Measurements from ENCODE around the gene SH3PXD2B. TPM values are rescaled to one million over a fixed set of nuclear protein-coding genes. Genes with fewer than 3 reads are reported as not detected.

SH3PXD2B gene
- total and polyA plus RNA-seq, 2 of the 4 experiments (the other 2 are of a cell fraction): 8.2 to 14.4 TPM

- Histone ChIP-seq H3K4ac (ENCODE audit: low read depth, low read length) (no peak overlapping the region), H3K27me3 (ENCODE audit: control insufficient read depth, insufficient read depth, low read length) (no peaks in the 10 kb centered on the region), H3K4me1 (ENCODE audit: control insufficient read depth, insufficient read depth, low read length) (peaks cover 38% of the 10 kb centered on the region), H2BK20ac (ENCODE audit: low read depth, low read length) (no peak overlapping the region), H4K91ac (ENCODE audit: insufficient read depth, low read depth, low read length) (no peak overlapping the region), H2AFZ (replicated peaks; ENCODE audit: low read length, poor library complexity) (no peak overlapping the region), H4K8ac (ENCODE audit: low read depth in 2 of 2, low read length in 2 of 2) (no peak overlapping the region), H3K9ac (ENCODE audit: low read depth, low read length) (no peak overlapping the region), H4K5ac (ENCODE audit: low read depth, low read length) (no peak overlapping the region), H3K4me2 (ENCODE audit: low read depth, low read length) (no peak overlapping the region), H3K9me1 (ENCODE audit: insufficient read depth, low read length) (peaks cover 31% of the 10 kb centered on the region), H2AK9ac (replicated peaks; ENCODE audit: low read depth, low read length, poor library complexity) (no peak overlapping the region), H3K56ac (ENCODE audit: extremely low read depth, insufficient read depth, low read length) (no peak overlapping the region), H3K18ac (ENCODE audit: low read depth, low read length) (no peak overlapping the region), H3K4me3 (ENCODE audit: insufficient read depth, low read depth, low read length) (no peak overlapping the region), H3K27ac (ENCODE audit: insufficient read depth, low read length) (no peak overlapping the region), H2BK5ac (ENCODE audit: low read depth, low read length, poor library complexity, severe bottlenecking) (no peak overlapping the region), H3K9me3 (ENCODE audit: control insufficient read depth, insufficient read depth, low read length) (no peaks in the 10 kb centered on the region), H3K36me3 (ENCODE audit: control insufficient read depth, insufficient read depth, low read length) (peaks cover 23% of the 10 kb centered on the region; the same call in 1 of the 2 replicates), H3K14ac (replicated peaks; ENCODE audit: low read depth, low read length) (no peak overlapping the region), H4K20me1 (ENCODE audit: insufficient read depth, low read length) (peaks cover 61% of the 10 kb centered on the region), H3K79me1 (ENCODE audit: low read depth in 1 of 2, low read length in 2 of 2) (peaks cover 22 to 82% of the 10 kb centered on the region in 2 experiments), H2BK15ac (ENCODE audit: low read depth, low read length) (no peak overlapping the region), H3K23ac (ENCODE audit: low read depth, low read length) (no peak overlapping the region), H2AK5ac (ENCODE audit: low read depth, low read length) (no peak overlapping the region), H2BK120ac (ENCODE audit: low read depth, low read length) (no peak overlapping the region)
- intact Hi-C loops (cut with micrococcal nuclease) (no loop called here), dilution Hi-C loops (cut with HindIII; ENCODE audit: low sequenced_read_pairs, unreplicated experiment) (no loop called here), in situ Hi-C loops (cut with MboI; ENCODE audit: low sequenced_read_pairs) (no loop called here)
- no TSS peak for BruUV-seq (replicated peaks)
- POLR2A ChIA-PET (ENCODE audit: unreplicated experiment): no interaction called here
- DNase-seq: no peak
- TF ChIP-seq RAD21 (IDR thresholded peaks at IDR 0.05; ENCODE audit: low read length): no peak
- TF ChIP-seq FOS (IDR thresholded peaks at IDR 0.05; ENCODE audit: low read depth, low read length): no peak
- no peak for TF ChIP-seq MXI1 (IDR thresholded peaks at IDR 0.05; ENCODE audit: borderline replicate concordance, low read depth, low read length)
- no peak for TF ChIP-seq SMC3 (IDR thresholded peaks at IDR 0.05; ENCODE audit: low read depth, low read length)
- no peak for TF ChIP-seq ELK1 (IDR thresholded peaks at IDR 0.05; ENCODE audit: borderline replicate concordance, low read depth, low read length)
- 98% methylated on average over 7 of the region's 10 CpGs; no CpG with 5 or more reads in 1 of the 2 experiments for WGBS, 2 experiments (ENCODE audit: extremely low coverage in 2 of 2, insufficient read length in 1 of 2)
- no peak for ATAC-seq (ENCODE audit: low read depth)
- CTCF ChIA-PET: no interaction called here
Observed at GRCh38 chr5:172422255-172422654, 32.1 kb downstream of the SH3PXD2B start.

All from IMR-90 (cell line).